Measurements from ENCODE around the gene CPPED1. TPM values are rescaled to one million over a fixed set of nuclear protein-coding genes. Genes with fewer than 3 reads are reported as not detected.
"Not testable (repeated sequence)": the region's sequence is repeated elsewhere in the genome, so short reads cannot be mapped to it uniquely, and the experiment has no call there.

The CPPED1 gene
- total RNA-seq, 1 donor from 2014 or later: 20.1 TPM

- intact Hi-C loops (cut with DNase I): no loop called here
- Histone ChIP-seq H3K36me3 (peaks cover 19% of the 10 kb centered on the region), H3K27ac (no peak overlapping the region), H3K9me3 (no peaks in the 10 kb centered on the region), H3K4me3 (no peak overlapping the region), H3K27me3 (no peaks in the 10 kb centered on the region), H3K4me1 (no peaks in the 10 kb centered on the region)
- DNase-seq: no peak
- no peak for ATAC-seq
- TF ChIP-seq, protein P1, sequence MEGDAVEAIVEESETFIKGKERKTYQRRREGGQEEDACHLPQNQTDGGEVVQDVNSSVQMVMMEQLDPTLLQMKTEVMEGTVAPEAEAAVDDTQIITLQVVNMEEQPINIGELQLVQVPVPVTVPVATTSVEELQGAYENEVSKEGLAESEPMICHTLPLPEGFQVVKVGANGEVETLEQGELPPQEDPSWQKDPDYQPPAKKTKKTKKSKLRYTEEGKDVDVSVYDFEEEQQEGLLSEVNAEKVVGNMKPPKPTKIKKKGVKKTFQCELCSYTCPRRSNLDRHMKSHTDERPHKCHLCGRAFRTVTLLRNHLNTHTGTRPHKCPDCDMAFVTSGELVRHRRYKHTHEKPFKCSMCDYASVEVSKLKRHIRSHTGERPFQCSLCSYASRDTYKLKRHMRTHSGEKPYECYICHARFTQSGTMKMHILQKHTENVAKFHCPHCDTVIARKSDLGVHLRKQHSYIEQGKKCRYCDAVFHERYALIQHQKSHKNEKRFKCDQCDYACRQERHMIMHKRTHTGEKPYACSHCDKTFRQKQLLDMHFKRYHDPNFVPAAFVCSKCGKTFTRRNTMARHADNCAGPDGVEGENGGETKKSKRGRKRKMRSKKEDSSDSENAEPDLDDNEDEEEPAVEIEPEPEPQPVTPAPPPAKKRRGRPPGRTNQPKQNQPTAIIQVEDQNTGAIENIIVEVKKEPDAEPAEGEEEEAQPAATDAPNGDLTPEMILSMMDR (IDR thresholded peaks at IDR 0.05): no peak
Observed at GRCh38 chr16:12775656-12776236, 27.9 kb downstream of the CPPED1 start.

GRCh38 chr16:12773221-12773620 lies 30.5 kb downstream of the CPPED1 start:
- TF ChIP-seq, protein P1 (IDR thresholded peaks at IDR 0.05): no peak
- Histone ChIP-seq H3K27ac (no peak overlapping the region), H3K4me1 (no peaks in the 10 kb centered on the region), H3K36me3 (peaks cover 6% of the 10 kb centered on the region), H3K4me3 (no peak overlapping the region), H3K9me3 (no peaks in the 10 kb centered on the region), H3K27me3 (no peaks in the 10 kb centered on the region)
- DNase-seq (no peak), ATAC-seq (no peak)
- intact Hi-C loops (cut with DNase I): no loop called here

DNA sequence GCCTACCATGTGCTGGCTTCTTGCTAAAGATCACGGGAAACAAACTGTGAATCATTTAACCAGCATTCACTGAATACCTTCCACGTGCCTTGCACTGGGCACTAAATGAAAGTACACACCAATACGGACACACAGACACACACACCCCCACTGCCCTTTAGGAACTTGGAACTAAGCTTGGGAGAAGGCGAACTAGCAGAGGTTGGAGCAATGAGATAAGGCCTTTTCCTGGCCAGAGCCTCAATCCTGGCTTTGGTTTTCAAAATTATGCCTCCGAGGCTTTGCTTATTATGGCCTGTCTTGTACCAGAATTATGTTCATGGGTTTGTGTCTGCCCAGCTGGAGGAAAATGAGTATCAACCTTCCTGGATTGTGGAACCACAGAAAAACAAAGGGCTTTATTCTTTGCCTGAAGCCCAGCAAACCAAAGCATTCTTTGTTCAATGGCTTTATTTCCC lies 32.3 kb downstream of the CPPED1 start:
- no peaks in the 10 kb centered on the region for H3K27me3 ChIP-seq
- DNase-seq: no peak
- H3K4me1 ChIP-seq: no peaks in the 10 kb centered on the region
- TF ChIP-seq, protein P1 (IDR thresholded peaks at IDR 0.05): no peak
- no peak for ATAC-seq
- H3K27ac ChIP-seq: no peak overlapping the region
- intact Hi-C loops (cut with DNase I): no loop called here
- no peak overlapping the region for H3K4me3 ChIP-seq
- H3K9me3 ChIP-seq: no peaks in the 10 kb centered on the region
- H3K36me3 ChIP-seq: peaks cover 6% of the 10 kb centered on the region

DNA sequence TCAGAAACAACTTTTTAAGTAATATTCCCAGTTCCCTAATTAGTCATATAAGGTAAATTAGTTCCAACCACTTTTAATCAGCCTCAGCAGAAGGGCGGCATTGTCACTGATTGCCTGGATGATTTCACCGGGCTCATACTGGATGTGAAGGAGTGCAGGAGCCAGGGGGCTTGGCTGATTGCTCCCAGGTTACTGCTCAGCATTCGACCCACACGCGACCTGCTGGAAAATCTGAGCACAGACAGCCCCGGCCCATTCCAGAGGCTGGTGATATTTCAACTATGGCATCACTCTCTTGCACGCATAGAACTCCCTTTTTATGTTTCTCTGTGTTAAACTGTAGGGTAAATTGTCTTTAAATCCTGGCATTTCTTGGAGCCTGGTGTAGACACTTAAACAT lies 34.2 kb downstream of the CPPED1 start:
- H3K9me3 ChIP-seq: no peaks in the 10 kb centered on the region
- no peaks in the 10 kb centered on the region for H3K36me3 ChIP-seq
- intact Hi-C loops (cut with DNase I): no loop called here
- DNase-seq (no peak), ATAC-seq (no peak)
- H3K4me1 ChIP-seq: no peaks in the 10 kb centered on the region
- TF ChIP-seq, protein P1 (IDR thresholded peaks at IDR 0.05): no peak
- H3K27me3 ChIP-seq: no peaks in the 10 kb centered on the region
- no peak overlapping the region for H3K4me3 ChIP-seq
- no peak overlapping the region for H3K27ac ChIP-seq

DNA sequence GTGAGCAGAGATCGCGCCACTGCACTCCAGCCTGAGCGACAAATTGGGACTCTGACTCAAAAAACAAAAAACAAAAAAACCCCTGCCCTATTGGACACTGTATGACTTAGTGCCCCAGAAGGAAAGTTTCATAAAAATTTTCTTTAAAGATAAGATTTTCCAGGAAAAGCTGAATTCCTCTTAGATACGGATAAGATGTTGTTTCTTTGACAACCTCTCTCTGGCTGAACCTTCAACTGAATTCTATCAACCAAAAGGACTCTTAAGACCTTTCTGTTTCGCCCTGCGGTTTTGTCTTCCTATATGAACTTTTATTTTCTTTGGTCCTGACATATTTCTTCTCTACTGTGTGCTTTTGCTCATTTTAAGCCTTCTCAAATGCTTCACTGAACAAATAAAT lies 35.8 kb downstream of the CPPED1 start:
- H3K27me3 ChIP-seq: no peaks in the 10 kb centered on the region
- TF ChIP-seq, protein P1 (IDR thresholded peaks at IDR 0.05): no peak
- H3K4me1 ChIP-seq: no peaks in the 10 kb centered on the region
- no peaks in the 10 kb centered on the region for H3K9me3 ChIP-seq
- no peak overlapping the region for H3K27ac ChIP-seq
- DNase-seq (no peak), ATAC-seq (no peak)
- H3K4me3 ChIP-seq: no peak overlapping the region
- H3K36me3 ChIP-seq: no peaks in the 10 kb centered on the region
- intact Hi-C loops (cut with DNase I): no loop called here

GRCh38 chr16:12766853-12767252 lies 36.8 kb downstream of the CPPED1 start:
- intact Hi-C loops (cut with DNase I): no loop called here
- no peak for DNase-seq
- H3K9me3 ChIP-seq: no peaks in the 10 kb centered on the region
- ATAC-seq: no peak
- H3K27ac ChIP-seq: no peak overlapping the region
- no peaks in the 10 kb centered on the region for H3K36me3 ChIP-seq
- TF ChIP-seq, protein P1 (IDR thresholded peaks at IDR 0.05): no peak
- H3K4me3 ChIP-seq: no peak overlapping the region
- H3K4me1 ChIP-seq: no peaks in the 10 kb centered on the region
- H3K27me3 ChIP-seq: no peaks in the 10 kb centered on the region

- ATAC-seq; H3K27ac ChIP-seq; H3K36me3 ChIP-seq; DNase-seq; H3K27me3 ChIP-seq; H3K4me1 ChIP-seq; H3K9me3 ChIP-seq; intact Hi-C loops (cut with DNase I); H3K4me3 ChIP-seq: not testable (repeated sequence)
Observed at GRCh38 chr16:12766208-12766607, 37.5 kb downstream of the CPPED1 start.
